Skeletal muscle tissue (tissue), 4 donors: ENCODE measurements around the gene CEP112. TPM values are rescaled to one million over a fixed set of nuclear protein-coding genes. Genes with fewer than 3 reads are reported as not detected.

ENCODE experiments used
- H3K27ac ChIP-seq: one replicate; pipeline ENCODE4 v1.7.0; 2013; ENCODE audit warnings: mild to moderate bottlenecking, low read depth, low read length, inconsistent platforms
- H3K27me3 ChIP-seq, 3 donors: one replicate each; pipeline ENCODE4 v1.7.0; 2013; ENCODE audit warnings: low read length in 3 of 3; ENCODE audit not compliant: control insufficient read depth in 3 of 3, insufficient read depth in 3 of 3
- H3K36me3 ChIP-seq, 3 donors: one replicate each; pipeline ENCODE4 v1.7.0; 2013; ENCODE audit warnings: low read length in 3 of 3; ENCODE audit not compliant: control insufficient read depth in 3 of 3, insufficient read depth in 3 of 3
- H3K4me1 ChIP-seq, 3 donors: one replicate each; pipeline ENCODE4 v1.7.0; 2013; ENCODE audit warnings: low read length in 3 of 3, mild to moderate bottlenecking in 3 of 3; ENCODE audit not compliant: control insufficient read depth in 3 of 3, insufficient read depth in 3 of 3
- H3K4me3 ChIP-seq, 3 donors: one replicate each; pipeline ENCODE4 v1.7.0; 2013; ENCODE audit warnings: low read length in 3 of 3
- H3K9ac ChIP-seq, 3 donors: one replicate each; pipeline ENCODE4 v1.7.0; 2013; ENCODE audit warnings: low read length in 3 of 3, mild to moderate bottlenecking in 3 of 3, moderate library complexity in 2 of 3, low read depth in 1 of 3
- H3K9me3 ChIP-seq, 3 donors: one replicate each; pipeline ENCODE4 v1.7.0; 2013; ENCODE audit warnings: low read length in 3 of 3; ENCODE audit not compliant: control insufficient read depth in 3 of 3
- total RNA-seq: library from RNA; depleted of rRNA; stranded (reverse); fragments of >200 nt; gene quantifications from one replicate; pipeline ENCODE4 v1.2.3, GENCODE V29; 2014
- donor health status: Osteomylitis.

CEP112 gene
- total RNA-seq, 1 donor from 2014 or later = 16.2 TPM

DNA sequence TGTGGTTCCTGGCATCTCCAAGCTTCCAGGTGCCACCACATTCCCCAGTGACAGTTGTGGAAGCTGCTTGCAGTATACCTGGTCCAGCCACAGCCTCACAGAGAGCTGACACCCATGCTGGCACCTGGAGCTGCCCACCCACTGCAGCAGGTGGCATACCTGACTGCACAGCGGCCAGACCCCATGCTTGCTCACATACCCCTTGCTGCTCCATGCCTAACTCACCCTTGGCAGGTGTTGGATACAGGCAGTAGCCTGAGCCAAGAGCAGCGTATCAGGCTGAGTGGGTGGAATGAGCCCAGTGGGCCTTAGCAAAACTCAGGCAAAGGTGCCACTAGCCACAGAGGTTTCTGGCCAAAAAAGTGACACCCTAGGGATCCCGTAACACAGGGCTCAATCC lies 232.3 kb downstream of the CEP112 start:
- no peaks in the 10 kb centered on the region for H3K27me3 ChIP-seq
- H3K9ac ChIP-seq = no peak overlapping the region
- H3K4me3 ChIP-seq = no peak overlapping the region
- no peak overlapping the region for H3K27ac ChIP-seq
- H3K4me1 ChIP-seq = no peaks in the 10 kb centered on the region
- peaks cover 0 to 3% (median 2%) of the 10 kb centered on the region in 3 donors for H3K9me3 ChIP-seq
- H3K36me3 ChIP-seq = peaks cover 4 to 18% (median 4%) of the 10 kb centered on the region in 3 donors

DNA sequence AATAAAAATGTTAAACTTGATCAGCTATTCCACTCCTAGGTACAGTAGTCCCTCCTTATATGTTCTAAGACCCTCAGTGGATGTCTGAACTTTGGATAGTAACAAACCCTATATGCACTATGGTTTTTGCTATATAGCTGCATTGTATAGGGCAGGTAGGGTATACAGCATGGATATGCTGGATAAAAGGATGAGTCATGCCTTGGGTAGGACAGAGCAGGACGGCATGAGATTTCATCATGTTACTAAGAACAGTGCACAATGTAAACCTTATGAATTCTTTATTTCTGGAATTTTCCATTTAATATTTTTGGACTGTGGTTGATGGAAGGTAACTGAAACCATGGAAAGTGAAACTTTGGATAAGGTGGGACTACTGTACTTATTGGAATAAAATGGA lies 235.1 kb downstream of the CEP112 start:
- Histone ChIP-seq H3K4me1 (no peaks in the 10 kb centered on the region), H3K4me3 (no peak overlapping the region), H3K9me3 (peaks cover 0 to 3% (median 2%) of the 10 kb centered on the region in 3 donors), H3K36me3 (peaks cover 4 to 16% (median 4%) of the 10 kb centered on the region in 3 donors), H3K9ac (no peak overlapping the region), H3K27ac (no peak overlapping the region), H3K27me3 (no peaks in the 10 kb centered on the region)

- Histone ChIP-seq H3K4me3 (no peak overlapping the region), H3K36me3 (peaks cover 4 to 6% (median 4%) of the 10 kb centered on the region in 3 donors), H3K27me3 (no peaks in the 10 kb centered on the region), H3K4me1 (no peaks in the 10 kb centered on the region), H3K9ac (no peak overlapping the region), H3K27ac (no peak overlapping the region), H3K9me3 (peaks cover 0 to 3% (median 2%) of the 10 kb centered on the region in 3 donors)
Measured at GRCh38 chr17:65954148-65954449, 237.8 kb downstream of the CEP112 start.

DNA sequence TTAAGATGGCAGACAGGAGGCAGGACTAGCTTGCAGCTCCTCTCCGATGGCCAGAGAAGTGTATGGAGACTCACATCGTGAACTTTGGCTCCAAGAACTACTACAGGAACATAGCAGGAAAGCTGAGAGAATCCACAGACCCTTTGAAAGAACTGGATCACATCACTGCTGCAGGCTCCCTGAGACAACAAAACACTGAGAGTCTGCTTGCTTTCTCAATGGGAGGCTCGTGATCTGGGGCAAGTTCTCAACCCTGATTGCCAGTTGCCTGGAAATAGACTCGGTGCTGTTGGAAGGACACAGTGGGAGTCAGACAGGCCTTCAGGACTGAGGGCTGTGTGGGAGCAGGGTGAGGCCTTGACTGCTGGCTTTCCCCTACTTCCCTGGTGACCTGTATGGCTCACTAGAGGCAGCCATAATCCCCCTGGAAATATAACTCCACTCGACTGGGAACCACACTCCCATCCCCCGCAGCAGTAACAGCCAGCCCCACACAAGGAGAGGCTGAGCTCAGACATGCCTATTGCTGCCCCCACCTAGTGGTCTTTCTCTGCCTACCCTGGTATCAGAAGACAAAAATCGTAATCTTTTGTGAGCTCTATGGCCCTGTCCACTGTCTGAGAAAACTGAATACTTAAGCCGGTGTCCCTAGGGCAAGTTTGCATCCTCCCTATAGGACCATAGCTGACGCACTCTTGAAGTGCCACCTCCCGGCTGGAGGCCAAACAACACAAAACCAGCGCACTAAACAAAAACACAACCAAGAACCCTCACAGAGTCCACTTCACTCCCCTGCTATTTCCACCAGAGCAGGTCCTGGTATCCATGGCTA lies 238.4 kb downstream of the CEP112 start:
- no peaks in the 10 kb centered on the region for H3K27me3 ChIP-seq
- peaks cover 0 to 3% (median 2%) of the 10 kb centered on the region in 3 donors for H3K9me3 ChIP-seq
- H3K9ac ChIP-seq = no peak overlapping the region
- H3K27ac ChIP-seq = no peak overlapping the region
- H3K4me3 ChIP-seq = no peak overlapping the region
- peaks cover under 1 to 4% (median 1%) of the 10 kb centered on the region in 3 donors for H3K36me3 ChIP-seq
- H3K4me1 ChIP-seq = no peaks in the 10 kb centered on the region

- Histone ChIP-seq H3K9me3 (peaks cover 0 to 2% (median 0%) of the 10 kb centered on the region in 3 donors), H3K4me1 (no peaks in the 10 kb centered on the region), H3K27ac (no peak overlapping the region), H3K4me3 (no peak overlapping the region), H3K9ac (no peak overlapping the region), H3K27me3 (no peaks in the 10 kb centered on the region), H3K36me3 (no peaks in the 10 kb centered on the region)
Measured at GRCh38 chr17:65952586-65952985, 239.3 kb downstream of the CEP112 start.

DNA sequence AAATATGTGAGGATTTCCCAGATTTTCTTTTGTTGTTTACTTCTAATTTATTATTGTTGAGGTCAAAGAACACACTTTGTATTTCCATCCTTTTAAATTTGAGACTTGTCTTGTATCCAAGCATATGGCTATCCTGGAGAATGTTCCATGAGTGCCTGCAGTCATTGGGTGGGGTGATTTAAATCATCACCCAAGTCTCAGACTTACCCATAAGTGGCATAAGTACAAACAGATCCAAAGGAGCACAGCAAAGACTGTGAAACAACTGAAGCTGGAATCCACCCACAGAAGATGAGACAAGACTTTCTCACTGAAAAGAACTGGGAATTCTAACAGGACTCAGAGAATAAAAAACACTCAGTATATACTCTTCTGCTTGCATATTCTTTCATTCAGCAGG lies 239.9 kb downstream of the CEP112 start:
- Histone ChIP-seq H3K36me3 (no peaks in the 10 kb centered on the region), H3K27me3 (no peaks in the 10 kb centered on the region), H3K27ac (no peak overlapping the region), H3K9ac (no peak overlapping the region), H3K9me3 (peaks cover 0 to 2% (median 0%) of the 10 kb centered on the region in 3 donors), H3K4me3 (no peak overlapping the region), H3K4me1 (no peaks in the 10 kb centered on the region)

DNA sequence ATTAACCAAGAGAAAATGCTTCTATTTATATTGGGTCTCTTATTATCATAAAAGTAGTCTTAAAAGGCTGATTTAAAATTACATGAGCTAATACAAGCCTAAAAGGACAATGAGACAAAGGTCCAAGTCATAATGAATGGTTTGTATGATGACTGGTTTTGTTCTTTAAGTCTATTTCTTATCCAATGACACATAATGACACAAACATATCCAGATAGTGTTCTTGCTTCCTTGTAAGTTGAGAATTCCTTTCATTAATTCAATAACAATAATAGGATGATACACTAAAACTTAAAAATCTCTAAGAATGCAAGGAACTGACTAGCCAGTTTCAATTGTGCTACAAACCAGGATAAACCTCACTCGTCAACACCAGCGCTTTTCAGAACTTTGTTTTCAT lies 244.1 kb downstream of the CEP112 start:
- H3K4me1 ChIP-seq = no peaks in the 10 kb centered on the region
- H3K27me3 ChIP-seq = no peaks in the 10 kb centered on the region
- H3K9ac ChIP-seq = no peak overlapping the region
- H3K9me3 ChIP-seq = no peaks in the 10 kb centered on the region
- no peak overlapping the region for H3K4me3 ChIP-seq
- no peak overlapping the region for H3K27ac ChIP-seq
- H3K36me3 ChIP-seq = no peaks in the 10 kb centered on the region

DNA sequence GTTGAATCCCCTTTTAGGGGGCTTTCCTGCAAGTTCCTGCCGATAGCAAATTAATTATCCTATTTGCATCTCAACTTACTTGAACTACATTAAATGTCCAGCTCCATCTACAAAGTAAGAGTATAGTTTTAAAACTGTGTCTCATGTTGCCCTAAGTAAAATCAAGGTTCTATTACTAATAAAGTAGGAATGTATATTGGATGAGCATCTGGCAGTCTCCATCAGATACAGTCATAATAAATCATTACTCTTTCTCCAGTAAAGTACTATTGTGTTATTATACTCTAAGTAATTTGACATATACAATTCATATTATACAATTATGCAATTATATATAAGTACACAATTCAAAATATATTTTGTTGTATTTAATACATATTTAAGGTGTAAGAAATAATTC lies 249.3 kb downstream of the CEP112 start:
- Histone ChIP-seq H3K9me3 (no peaks in the 10 kb centered on the region), H3K9ac (no peak overlapping the region), H3K4me3 (no peak overlapping the region), H3K27ac (no peak overlapping the region), H3K4me1 (no peaks in the 10 kb centered on the region), H3K27me3 (no peaks in the 10 kb centered on the region), H3K36me3 (no peaks in the 10 kb centered on the region)

DNA sequence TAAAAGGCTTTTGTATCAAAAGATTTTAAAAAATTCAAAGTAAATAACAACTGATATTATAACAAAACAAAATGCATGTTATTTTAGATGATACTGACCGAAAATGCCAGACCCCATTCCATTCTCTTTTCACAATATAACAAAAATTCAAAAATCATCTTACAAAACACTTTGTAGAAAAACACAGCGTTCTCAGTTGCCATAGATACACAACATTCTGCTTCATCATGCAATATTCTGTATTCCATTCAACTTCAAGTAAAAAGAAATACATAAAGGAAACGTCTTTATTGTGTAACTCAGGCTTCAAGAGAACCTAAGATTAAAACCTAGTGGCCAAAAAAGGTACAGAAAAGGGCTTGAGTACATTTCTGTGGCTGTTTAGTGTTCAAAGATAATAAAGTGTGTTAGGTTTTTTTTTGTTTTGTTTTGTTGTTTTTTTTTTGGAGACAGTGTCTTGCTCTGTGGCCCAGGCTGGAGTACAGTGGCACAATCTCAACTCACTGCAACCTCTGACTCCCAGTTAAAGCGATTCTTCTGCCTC lies 250.5 kb downstream of the CEP112 start:
- no peak overlapping the region for H3K4me3 ChIP-seq

GRCh38 chr17:65936013-65936412 lies 255.9 kb downstream of the CEP112 start:
- Histone ChIP-seq H3K9me3 (no peaks in the 10 kb centered on the region), H3K4me3 (no peak overlapping the region), H3K9ac (no peak overlapping the region), H3K36me3 (no peaks in the 10 kb centered on the region), H3K4me1 (no peaks in the 10 kb centered on the region), H3K27ac (no peak overlapping the region), H3K27me3 (no peaks in the 10 kb centered on the region)

More for the DNA sequence above, 250.5 kb downstream of the CEP112 start:
- Histone ChIP-seq H3K27me3 (no peaks in the 10 kb centered on the region), H3K27ac (no peak overlapping the region), H3K9ac (no peak overlapping the region), H3K4me1 (no peaks in the 10 kb centered on the region), H3K9me3 (no peaks in the 10 kb centered on the region), H3K36me3 (no peaks in the 10 kb centered on the region)
